ENCODE measurements around the gene MERTK. TPM values are rescaled to one million over a fixed set of nuclear protein-coding genes. Genes with fewer than 3 reads are reported as not detected.

Gene MERTK
- total and polyA plus RNA-seq, 2 of the 8 experiments (the other 6 are each of a cell fraction or from before 2014, with no cell fraction given), result 6.5 to 7.0 TPM

DNA sequence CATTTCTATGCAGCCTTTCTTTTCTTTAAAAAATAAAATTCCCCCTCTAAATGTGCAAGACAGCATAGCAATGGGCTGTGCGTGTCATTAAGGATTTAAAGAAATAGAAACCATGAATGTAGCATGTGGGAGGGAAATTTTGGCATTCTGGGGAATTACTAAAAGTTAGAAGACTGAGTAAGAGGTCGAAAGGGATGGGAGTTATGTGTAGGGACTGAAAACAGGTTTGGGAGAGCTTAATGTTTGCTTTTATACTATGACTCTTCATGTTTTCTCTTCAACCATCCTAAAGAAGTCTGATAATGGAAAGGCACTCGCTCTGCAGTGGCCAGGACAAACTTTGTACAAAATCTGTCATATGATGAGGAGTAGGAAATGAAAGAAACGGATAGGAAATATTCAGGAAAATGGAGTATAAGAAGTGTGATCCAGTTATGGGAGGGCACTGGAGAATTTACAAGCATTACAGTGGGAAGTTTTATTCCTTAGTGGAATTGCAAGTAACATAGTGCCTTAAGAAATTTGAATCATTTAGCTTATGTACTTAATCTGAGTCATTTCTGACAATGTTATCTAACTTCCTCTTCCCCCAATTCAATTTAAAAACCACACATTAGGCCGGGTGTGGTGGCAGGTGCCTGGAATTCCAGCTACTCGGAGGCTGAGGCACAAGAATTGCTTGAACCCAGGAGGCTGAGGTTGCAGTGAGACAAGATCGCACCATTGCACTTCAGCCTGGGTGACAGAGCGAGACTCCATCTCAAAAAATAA, 177.3 kb downstream of the MERTK start:
- POLR2A ChIA-PET (ENCODE audit: partially characterized antibody), result interaction anchor here (1.7 kb wide), 1 partner anchor 21 kb away, joined by 6 read pairs; the partner anchor contains the start of gene TMEM87B
- Histone ChIP-seq H2AFZ (ENCODE audit: low read length) (no peak overlapping the region), H3K4me1 (replicated peaks in 1 of 4; ENCODE audit: control insufficient read depth in 3 of 4, insufficient read depth in 4 of 4, low read length in 3 of 4) (no peaks in the 10 kb centered on the region; a peak in 1 of 7 replicates), H3K79me1 (ENCODE audit: low read depth, low read length) (no peaks in the 10 kb centered on the region), H3K23ac (ENCODE audit: insufficient read length) (no peak overlapping the region), H3K23me2 (ENCODE audit: low read depth, low read length) (no peaks in the 10 kb centered on the region), H3K27ac (ENCODE audit: low read depth, low read length) (no peak overlapping the region), H2BK120ac (replicated peaks; ENCODE audit: low read depth, low read length) (no peak overlapping the region), H4K91ac (replicated peaks; ENCODE audit: insufficient read length, low read length) (no peak overlapping the region), H3K4me3 (ENCODE audit: extremely low read depth in 1 of 4, insufficient read depth in 2 of 4, low read depth in 3 of 4, low read length in 4 of 4) (no peak overlapping the region), H4K20me1 (replicated peaks in 1 of 2; ENCODE audit: control insufficient read depth in 1 of 2, insufficient read depth in 2 of 2, low read length in 2 of 2) (no peaks in the 10 kb centered on the region), H3K79me2 (ENCODE audit: control insufficient read depth in 1 of 2, insufficient read depth in 2 of 2, low read length in 2 of 2) (no peaks in the 10 kb centered on the region), H3K27me3 (replicated peaks in 1 of 4; ENCODE audit: control insufficient read depth in 3 of 4, extremely low read depth in 1 of 4, insufficient read depth in 3 of 4, low read length in 3 of 4) (no peaks in the 10 kb centered on the region), H4K5ac (ENCODE audit: insufficient read length, low read depth, low read length) (no peak overlapping the region), H2BK15ac (ENCODE audit: low read length) (no peak overlapping the region), H2AK5ac (ENCODE audit: low read depth, low read length) (no peak overlapping the region), H3K9me3 (ENCODE audit: insufficient read depth in 2 of 2, low read depth in 1 of 2, low read length in 1 of 2) (no peaks in the 10 kb centered on the region), H3K4ac (replicated peaks; ENCODE audit: insufficient read length, low read depth, low read length) (no peak overlapping the region), H4K8ac (ENCODE audit: extremely low read depth, insufficient read depth, low read length) (no peak overlapping the region), H2BK20ac (ENCODE audit: low read length) (no peak overlapping the region), H3K56ac (replicated peaks; ENCODE audit: insufficient read length, low read depth, low read length) (no peak overlapping the region), H3K14ac (ENCODE audit: insufficient read length) (no peak overlapping the region), H3K36me3 (ENCODE audit: control insufficient read depth in 2 of 4, insufficient read depth in 4 of 4, low read length in 3 of 4) (no peaks in the 10 kb centered on the region; a peak in 1 of 8 replicates), H3K9ac (replicated peaks in 1 of 4; ENCODE audit: extremely low read depth in 1 of 4, low read depth in 3 of 4, low read length in 3 of 4) (no peak overlapping the region), H3K4me2 (ENCODE audit: insufficient read depth in 1 of 2, low read depth in 2 of 2, low read length in 2 of 2) (no peak overlapping the region), H2BK12ac (ENCODE audit: low read depth, low read length) (no peak overlapping the region), H3K18ac (ENCODE audit: extremely low read depth, low read length) (no peak overlapping the region), H2BK5ac (ENCODE audit: low read depth, low read length) (no peak overlapping the region)
- WGBS, 2 experiments (ENCODE audit: extremely low coverage in 1 of 2, insufficient coverage in 1 of 2, insufficient read length in 1 of 2, insufficient replicate concordance in 2 of 2, low coverage in 1 of 2, low lambda C conversion rate in 2 of 2, missing lambda C conversion rate in 1 of 2), result 92 to 100% methylated on average over 2 to 8 of the region's 8 CpGs
- CTCF ChIA-PET (ENCODE audit: partially characterized antibody), result interaction anchor here (0.6 to 1.1 kb wide), 3 partner anchors 13 to 396 kb away, joined by 3 to 4 read pairs (median 4); no protein-coding TSS in a partner anchor
- DNase-seq (ENCODE audit: low read depth in 1 of 2, low spot score in 2 of 2) (no peak), FAIRE-seq (no peak)
- TF ChIP-seq JUND (IDR thresholded peaks at IDR 0.05; ENCODE audit: low read length) (no peak), SP4 (IDR thresholded peaks at IDR 0.05; ENCODE audit: low read length) (no peak), EZH2 (IDR thresholded peaks at IDR 0.05; ENCODE audit: low read depth, low read length, severe bottlenecking) (no peak), SRF (IDR thresholded peaks at IDR 0.05; ENCODE audit: low read depth, low read length) (no peak), SAP30 (IDR thresholded peaks at IDR 0.05; ENCODE audit: insufficient read depth, insufficient replicate concordance, low read length) (no peak), FOSL1 (IDR thresholded peaks at IDR 0.05; ENCODE audit: insufficient read depth, low read depth, low read length) (no peak), EGR1 (IDR thresholded peaks at IDR 0.05; ENCODE audit: borderline replicate concordance, low read depth, low read length) (no peak), RFX5 (IDR thresholded peaks at IDR 0.05; ENCODE audit: borderline replicate concordance, low read depth, low read length) (no peak), HDAC2 (IDR thresholded peaks at IDR 0.05; ENCODE audit: borderline replicate concordance in 1 of 2, low read depth in 2 of 2, low read length in 2 of 2) (no peak)
- TF ChIP-seq, protein P1, sequence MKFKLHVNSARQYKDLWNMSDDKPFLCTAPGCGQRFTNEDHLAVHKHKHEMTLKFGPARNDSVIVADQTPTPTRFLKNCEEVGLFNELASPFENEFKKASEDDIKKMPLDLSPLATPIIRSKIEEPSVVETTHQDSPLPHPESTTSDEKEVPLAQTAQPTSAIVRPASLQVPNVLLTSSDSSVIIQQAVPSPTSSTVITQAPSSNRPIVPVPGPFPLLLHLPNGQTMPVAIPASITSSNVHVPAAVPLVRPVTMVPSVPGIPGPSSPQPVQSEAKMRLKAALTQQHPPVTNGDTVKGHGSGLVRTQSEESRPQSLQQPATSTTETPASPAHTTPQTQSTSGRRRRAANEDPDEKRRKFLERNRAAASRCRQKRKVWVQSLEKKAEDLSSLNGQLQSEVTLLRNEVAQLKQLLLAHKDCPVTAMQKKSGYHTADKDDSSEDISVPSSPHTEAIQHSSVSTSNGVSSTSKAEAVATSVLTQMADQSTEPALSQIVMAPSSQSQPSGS (IDR thresholded peaks at IDR 0.05; ENCODE audit: low read length), result no peak

All from H1 (cell line).